ENCODE data around the gene EMP1.

EMP1 gene, protein sequence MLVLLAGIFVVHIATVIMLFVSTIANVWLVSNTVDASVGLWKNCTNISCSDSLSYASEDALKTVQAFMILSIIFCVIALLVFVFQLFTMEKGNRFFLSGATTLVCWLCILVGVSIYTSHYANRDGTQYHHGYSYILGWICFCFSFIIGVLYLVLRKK

DNA sequence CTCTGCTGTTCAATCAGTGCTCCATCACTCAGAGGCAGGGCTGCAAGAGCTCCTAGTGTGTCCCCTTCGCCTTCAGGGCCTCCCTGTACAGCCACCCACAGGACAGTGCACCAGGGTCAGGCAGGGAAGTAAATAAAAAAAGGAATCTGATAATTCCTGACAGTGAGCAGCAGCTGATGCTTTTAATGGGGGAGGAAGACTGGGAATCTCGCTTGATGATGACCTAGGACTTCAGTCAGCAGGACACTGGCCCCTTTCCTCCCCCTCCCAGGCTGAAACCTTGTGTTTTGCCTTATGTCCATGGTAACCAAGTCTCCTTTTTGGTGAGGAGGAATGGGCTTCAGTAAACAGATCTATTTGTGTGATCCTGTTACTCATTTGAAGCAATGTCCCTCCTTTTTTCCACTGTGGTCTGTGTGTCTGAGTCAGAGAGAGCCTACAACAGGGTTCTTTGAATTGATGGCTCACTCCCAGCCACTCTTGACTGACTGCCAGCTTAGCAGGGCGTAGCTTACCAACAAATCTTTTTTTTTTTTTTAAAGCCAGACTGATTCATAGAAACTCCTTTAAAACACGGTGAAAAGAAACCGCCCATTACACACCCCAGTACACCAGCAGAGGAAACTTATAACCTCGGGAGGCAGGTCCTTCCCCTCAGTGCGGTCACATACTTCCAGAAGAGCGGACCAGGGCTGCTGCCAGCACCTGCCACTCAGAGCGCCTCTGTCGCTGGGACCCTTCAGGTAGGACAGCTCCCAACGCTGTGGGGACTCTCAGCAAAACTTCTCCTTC lies at the start of gene EMP1:
TSS of gene EMP1 (plus strand) at position 597 of the 792 bp plus-strand sequence. CDS start 14,785 bp downstream, outside the sequence.
- no peak for DNase-seq

DNA sequence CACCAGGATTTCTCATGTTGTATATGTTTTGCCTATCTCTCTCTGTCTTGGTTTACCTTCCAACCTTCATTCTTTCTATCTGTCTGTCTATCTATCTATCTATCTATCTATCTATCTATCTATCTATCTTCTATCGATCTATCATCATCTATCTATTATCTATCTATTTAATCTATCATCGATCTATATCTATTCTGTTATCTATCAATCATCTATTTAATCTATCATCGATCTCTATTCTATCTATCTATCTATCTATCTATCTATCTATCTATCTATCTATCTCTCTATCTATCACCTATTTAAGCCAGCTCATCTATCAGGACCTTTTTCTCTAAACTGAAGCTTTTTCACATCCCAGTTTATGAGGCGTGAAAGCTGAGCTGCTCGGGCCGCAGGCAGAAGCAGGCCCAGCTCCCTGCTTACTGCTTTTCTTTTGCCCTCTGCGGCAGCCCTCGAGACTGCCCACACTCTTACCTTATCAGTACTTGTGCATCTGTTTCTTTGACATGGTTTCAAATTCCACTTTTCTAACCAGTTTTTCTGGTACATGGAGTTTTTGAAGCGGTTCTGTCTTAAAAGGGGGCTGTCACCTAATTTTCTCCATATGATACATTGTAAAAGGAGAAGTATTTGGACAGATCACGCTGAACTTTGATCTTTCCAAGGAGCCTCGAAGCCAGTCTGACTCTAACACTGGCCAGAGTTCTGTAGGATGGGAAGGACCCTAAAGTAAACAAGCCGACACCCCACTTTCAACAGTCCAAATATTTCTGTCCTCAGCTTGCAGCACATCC lies 48.6 kb upstream of the EMP1 start:
- DNase-seq: no peak

- no peak for DNase-seq
Measured at GRCh38 chr12:13148485-13148847, 48.1 kb upstream of the EMP1 start.

- DNase-seq: no peak
Measured at GRCh38 chr12:13149411-13149810, 47.1 kb upstream of the EMP1 start.

GRCh38 chr12:13152281-13152680 lies 44.2 kb upstream of the EMP1 start:
- no peak for DNase-seq

- DNase-seq: no peak
Measured at GRCh38 chr12:13152756-13153155, 43.8 kb upstream of the EMP1 start.

- no peak for DNase-seq
Measured at GRCh38 chr12:13153180-13153579, 43.3 kb upstream of the EMP1 start.

GRCh38 chr12:13154027-13154538 lies 42.4 kb upstream of the EMP1 start:
- DNase-seq: no peak

- DNase-seq: no peak
Measured at GRCh38 chr12:13154831-13155230, 41.7 kb upstream of the EMP1 start.

- no peak for DNase-seq
Measured at GRCh38 chr12:13156277-13156676, 40.2 kb upstream of the EMP1 start.

GRCh38 chr12:13161172-13161571 lies 35.4 kb upstream of the EMP1 start:
- no peak for DNase-seq

DNA sequence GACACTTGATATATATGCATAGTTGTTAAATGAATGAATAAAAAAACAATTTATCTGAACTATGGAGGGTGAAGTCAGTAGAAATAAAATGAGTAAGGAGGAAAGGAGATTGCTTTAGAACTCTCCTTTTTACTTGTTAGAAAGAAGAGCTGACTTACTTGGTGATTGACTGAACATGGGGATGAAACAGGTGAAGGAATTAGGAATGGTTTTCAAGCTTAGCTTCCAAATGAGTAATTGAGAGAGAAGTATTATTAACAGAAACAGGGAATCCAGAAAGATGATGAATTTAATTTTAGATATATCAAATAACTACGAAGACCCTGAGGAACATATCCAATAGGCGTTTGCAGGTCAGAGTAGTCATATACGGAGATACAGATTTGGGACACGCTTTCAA lies 33.6 kb upstream of the EMP1 start:
- no peak for DNase-seq

DNA sequence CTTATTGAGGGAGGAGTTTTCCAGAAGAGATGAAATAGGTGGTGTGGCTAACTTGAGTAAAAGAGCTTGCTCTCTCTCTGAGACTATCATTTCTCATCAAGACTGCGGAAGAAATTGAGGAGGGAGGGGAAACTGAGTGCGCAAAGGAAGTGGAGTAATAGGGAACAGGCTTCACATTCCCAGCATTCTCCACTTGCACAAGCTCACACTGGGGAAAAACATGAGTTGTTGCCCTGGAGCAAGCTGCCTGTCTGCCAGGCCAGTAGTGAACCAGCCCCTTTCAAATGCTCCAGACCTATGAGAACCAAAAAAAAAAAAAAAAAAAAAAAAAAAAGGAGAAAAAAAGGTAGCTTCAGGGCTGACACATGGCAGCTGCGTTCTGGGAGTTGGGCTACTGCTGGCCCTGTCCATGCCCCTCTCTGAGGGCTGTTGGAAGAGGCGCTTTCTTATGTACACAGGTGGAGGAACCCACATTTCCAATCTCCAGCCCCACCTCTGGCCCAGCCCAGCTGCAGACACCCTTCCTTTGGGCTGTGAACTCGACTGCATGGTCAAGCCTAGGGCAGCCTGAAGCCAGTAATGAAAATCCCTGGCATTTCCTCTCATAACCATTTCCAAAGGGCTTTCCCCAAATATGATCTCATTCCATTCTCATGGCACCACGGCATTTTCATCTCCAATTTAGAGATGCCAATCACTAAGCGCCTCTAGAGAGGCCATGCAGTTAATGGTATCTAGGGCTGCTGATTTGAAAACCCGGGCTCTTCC lies 32.5 kb upstream of the EMP1 start:
- no peak for DNase-seq

GRCh38 chr12:13164921-13165616 lies 31.5 kb upstream of the EMP1 start:
- DNase-seq: no peak

DNA sequence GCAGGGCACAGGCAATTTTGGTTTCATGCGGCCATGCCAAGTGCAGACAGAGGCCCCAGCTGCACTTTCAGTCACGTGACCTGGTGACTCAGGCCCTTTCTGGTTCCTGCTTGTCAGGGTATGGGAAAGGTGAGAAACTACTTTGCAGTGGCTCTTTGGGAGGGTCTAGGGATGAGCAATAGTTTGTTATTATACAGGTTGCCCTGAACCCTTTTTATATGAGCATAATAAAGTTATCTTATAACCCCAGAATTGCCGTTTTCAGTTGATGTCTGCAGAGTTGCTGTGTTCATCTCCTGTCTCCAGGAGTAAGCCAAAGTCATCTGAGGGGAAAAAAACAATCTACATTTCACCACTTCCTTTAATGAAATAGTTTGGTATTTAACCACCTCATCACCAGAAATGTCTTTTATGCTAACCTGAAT lies 30.9 kb upstream of the EMP1 start:
- no peak for DNase-seq

- no peak for DNase-seq
Measured at GRCh38 chr12:13167226-13167625, 29.3 kb upstream of the EMP1 start.

- no peak for DNase-seq
Measured at GRCh38 chr12:13167906-13168305, 28.6 kb upstream of the EMP1 start.

- no peak for DNase-seq
Measured at GRCh38 chr12:13169272-13169671, 27.3 kb upstream of the EMP1 start.

DNA sequence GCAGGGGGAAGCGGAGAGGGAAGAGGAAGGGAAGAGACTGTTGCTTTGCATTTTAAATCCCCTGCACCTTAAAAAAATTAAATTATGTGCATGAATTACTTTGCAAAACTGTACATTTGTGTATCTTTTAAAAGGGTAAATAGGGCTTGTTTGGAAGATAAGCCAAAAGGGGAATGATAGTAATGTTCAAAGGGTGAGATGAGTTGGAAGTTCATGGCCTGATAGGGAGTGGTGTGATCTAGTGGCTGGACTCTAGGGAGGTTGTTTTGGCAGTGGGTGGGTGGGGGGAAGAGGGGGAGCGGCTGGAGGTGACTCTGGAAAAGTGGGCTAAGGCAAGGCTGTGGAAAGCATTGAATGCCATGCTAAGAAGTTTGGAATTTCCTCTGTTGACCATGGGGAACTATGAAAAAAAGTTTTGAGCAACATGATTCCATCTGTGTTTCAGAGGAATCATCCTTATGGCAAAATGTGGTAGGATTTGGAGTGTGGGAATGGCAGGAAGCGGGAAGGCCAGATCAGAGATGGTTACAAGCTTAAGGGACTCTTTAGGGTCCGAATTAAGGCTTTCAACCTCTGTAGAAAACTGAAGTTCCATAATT lies 25.5 kb upstream of the EMP1 start:
- no peak for DNase-seq

- DNase-seq: no peak
Measured at GRCh38 chr12:13171921-13172859, 24.3 kb upstream of the EMP1 start.
